ENCODE data around the gene PPP1R27.
A peak's percentile ranks its signal among the peaks of the same experiment; 100 is the strongest.

Gene PPP1R27

DNA sequence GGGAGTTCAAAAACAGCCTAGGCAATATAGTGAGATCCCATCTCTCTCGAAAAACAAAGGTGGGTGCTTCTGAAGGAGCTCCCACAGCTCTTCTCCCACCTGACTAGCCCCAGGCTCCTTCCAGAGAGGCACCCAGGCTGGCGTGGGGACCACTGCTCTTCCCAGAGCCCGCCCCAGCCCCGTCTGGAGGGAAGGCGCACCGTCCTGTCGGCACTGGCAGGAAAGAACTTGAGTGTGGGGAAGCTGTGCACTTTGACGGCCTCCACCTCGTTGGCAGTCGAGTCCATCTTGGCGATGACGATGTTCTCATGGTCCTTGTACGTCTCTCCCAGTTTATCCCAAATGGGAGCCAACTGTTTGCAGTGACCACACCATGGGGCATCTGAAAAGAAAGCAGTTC is 10.5 kb upstream of the PPP1R27 start:
- H3K4me2 ChIP-seq: no peak overlapping the region
- H3K9ac ChIP-seq: 0 out of 22 replicates have a peak overlapping the region, but pooled peaks of 1 of the 11 experiments have one; percentile 23
- no peak for TF ChIP-seq Cebpa-rat (IDR thresholded peaks at IDR 0.05)
- peaks cover 7 to 49% (median 26%) of the 10 kb centered on the region in 10 experiments; a peak in 17 of 20 replicates for H3K4me1 ChIP-seq
- H3K9me3 ChIP-seq (replicated peaks in 1 of 11): no peaks in the 10 kb centered on the region
- H3K27me3 ChIP-seq: no peaks in the 10 kb centered on the region
- H3K27ac ChIP-seq: no peak overlapping the region
- H4K20me1 ChIP-seq: peaks cover 9 to 98% (median 37%) of the 10 kb centered on the region in 11 experiments; a peak in 17 of 22 replicates
- peaks cover 79 to 91% (median 83%) of the 10 kb centered on the region in 11 experiments for H3K36me3 ChIP-seq
- no peak overlapping the region for H3K4me3 ChIP-seq

DNA sequence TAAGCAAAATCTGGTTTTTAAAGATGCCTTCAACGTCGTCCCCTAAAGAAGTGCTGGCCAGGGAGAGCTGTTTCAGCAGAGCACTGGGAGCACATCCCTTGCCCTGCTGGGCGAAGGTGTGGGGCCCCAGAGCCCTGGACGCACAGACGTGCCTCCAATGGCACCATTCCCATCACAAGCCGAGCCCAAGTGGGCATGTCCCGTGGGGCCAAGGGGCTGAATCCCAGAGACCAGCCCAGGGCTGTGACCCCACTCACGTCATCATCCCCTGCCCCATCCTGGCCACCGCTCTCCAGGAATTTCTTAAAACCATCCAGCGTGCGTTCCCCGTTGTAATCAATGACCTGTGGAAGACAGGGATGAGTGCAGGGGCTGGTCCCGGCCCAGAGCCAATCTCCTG is 10.0 kb upstream of the PPP1R27 start:
- Histone ChIP-seq H3K36me3 (peaks cover 74 to 87% (median 78%) of the 10 kb centered on the region in 11 experiments), H3K27me3 (no peaks in the 10 kb centered on the region), H4K20me1 (peaks cover 4 to 94% (median 37%) of the 10 kb centered on the region in 11 experiments; a peak in 17 of 22 replicates), H3K9me3 (replicated peaks in 1 of 11) (no peaks in the 10 kb centered on the region), H3K9ac (0 out of 22 replicates have a peak overlapping the region, but pooled peaks of 2 of the 11 experiments have one; percentile 23 to 29), H3K4me2 (no peak overlapping the region), H3K27ac (peak overlapping the region in 1 of 11 experiments; percentile 8; a peak in 1 of 22 replicates), H3K4me1 (peaks cover 7 to 53% (median 30%) of the 10 kb centered on the region in 10 experiments; a peak in 17 of 20 replicates), H3K4me3 (no peak overlapping the region)
- no peak for TF ChIP-seq Cebpa-rat (IDR thresholded peaks at IDR 0.05)

DNA sequence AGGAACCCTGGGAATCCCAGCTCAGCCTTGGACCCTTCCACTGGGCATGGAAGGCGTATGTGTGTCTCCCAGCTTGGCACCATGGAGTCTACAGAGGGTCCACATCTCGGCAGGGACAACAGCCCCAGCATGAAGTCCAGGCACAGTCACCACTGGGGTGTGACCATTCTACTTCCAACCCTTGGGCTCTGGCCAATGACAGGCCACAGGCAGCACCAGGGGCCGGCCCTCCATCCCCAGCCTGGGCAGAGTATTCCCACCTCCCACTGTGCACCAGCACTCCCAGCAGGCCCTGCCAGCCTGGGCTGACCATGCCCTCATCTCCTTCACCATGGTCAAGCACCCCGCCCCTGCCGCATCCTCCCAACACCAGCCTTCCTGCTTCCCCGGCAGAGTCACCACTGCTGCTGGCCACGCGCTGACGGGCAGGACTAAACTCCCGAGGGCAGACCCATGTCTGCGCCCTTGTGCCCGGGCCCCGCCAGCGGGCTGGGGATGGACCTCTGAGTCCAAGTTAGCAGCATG is 9.5 kb upstream of the PPP1R27 start:
- peaks cover 9 to 58% (median 35%) of the 10 kb centered on the region in 10 experiments; a peak in 18 of 20 replicates for H3K4me1 ChIP-seq
- 0 out of 22 replicates have a peak overlapping the region, but pooled peaks of 4 of the 11 experiments have one; percentile 9 to 29 (median 26) for H3K9ac ChIP-seq
- H3K36me3 ChIP-seq: peaks cover 69 to 82% (median 73%) of the 10 kb centered on the region in 11 experiments
- 0 out of 22 replicates have a peak overlapping the region, but pooled peaks of 1 of the 11 experiments have one; percentile 3 for H3K4me2 ChIP-seq
- peak overlapping the region in 2 of 11 experiments; percentile 29 to 48; a peak in 2 of 22 replicates for H3K27ac ChIP-seq
- no peaks in the 10 kb centered on the region for H3K9me3 ChIP-seq (replicated peaks in 1 of 11)
- no peak overlapping the region for H3K4me3 ChIP-seq
- H4K20me1 ChIP-seq: peaks cover 4 to 89% (median 36%) of the 10 kb centered on the region in 11 experiments; a peak in 17 of 22 replicates
- no peak for TF ChIP-seq Cebpa-rat (IDR thresholded peaks at IDR 0.05)
- H3K27me3 ChIP-seq: no peaks in the 10 kb centered on the region

DNA sequence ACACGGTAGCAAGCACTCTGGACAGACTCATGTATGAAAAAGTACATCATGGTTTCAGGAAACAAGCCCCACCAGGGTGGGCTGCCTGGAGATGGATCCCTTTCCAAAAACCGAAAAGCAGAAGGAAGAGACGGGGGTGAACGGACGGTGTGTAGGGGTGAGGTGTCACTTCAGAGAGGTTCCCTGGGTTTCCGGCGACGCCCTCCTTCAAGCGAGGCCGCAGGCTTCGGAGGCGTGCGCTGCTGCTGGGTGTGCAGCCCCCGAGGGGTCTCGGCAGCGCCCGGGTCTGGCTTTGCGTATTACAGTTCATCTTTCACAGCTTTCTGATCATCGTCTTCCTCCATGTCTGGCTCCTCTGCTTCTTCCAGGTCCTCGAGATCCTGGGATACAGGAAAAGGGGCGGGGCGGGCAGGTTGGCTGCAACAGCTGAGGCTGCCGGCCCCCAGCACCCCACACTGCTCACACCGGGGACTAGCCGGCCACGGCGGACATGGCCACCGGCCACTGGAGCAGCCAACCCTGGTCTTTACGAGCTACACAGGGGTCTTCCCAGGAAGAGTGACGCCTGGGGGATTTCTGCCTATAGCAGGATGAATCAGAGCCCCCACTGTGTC is 9.0 kb upstream of the PPP1R27 start:
- Histone ChIP-seq H3K4me3 (no peak overlapping the region), H3K27me3 (no peaks in the 10 kb centered on the region), H3K9ac (peak overlapping the region in 5 of 11 experiments; percentile 10 to 37 (median 28); a peak in 2 of 22 replicates), H3K36me3 (peaks cover 64 to 76% (median 67%) of the 10 kb centered on the region in 11 experiments), H4K20me1 (peaks cover 4 to 83% (median 36%) of the 10 kb centered on the region in 11 experiments; a peak in 16 of 22 replicates), H3K27ac (peak overlapping the region in 2 of 11 experiments; percentile 40 to 48; a peak in 2 of 22 replicates), H3K9me3 (replicated peaks in 1 of 11) (no peaks in the 10 kb centered on the region), H3K4me1 (peaks cover 14 to 64% (median 41%) of the 10 kb centered on the region in 10 experiments), H3K4me2 (0 out of 22 replicates have a peak overlapping the region, but pooled peaks of 1 of the 11 experiments have one; percentile 91)
- no peak for TF ChIP-seq Cebpa-rat (IDR thresholded peaks at IDR 0.05)

DNA sequence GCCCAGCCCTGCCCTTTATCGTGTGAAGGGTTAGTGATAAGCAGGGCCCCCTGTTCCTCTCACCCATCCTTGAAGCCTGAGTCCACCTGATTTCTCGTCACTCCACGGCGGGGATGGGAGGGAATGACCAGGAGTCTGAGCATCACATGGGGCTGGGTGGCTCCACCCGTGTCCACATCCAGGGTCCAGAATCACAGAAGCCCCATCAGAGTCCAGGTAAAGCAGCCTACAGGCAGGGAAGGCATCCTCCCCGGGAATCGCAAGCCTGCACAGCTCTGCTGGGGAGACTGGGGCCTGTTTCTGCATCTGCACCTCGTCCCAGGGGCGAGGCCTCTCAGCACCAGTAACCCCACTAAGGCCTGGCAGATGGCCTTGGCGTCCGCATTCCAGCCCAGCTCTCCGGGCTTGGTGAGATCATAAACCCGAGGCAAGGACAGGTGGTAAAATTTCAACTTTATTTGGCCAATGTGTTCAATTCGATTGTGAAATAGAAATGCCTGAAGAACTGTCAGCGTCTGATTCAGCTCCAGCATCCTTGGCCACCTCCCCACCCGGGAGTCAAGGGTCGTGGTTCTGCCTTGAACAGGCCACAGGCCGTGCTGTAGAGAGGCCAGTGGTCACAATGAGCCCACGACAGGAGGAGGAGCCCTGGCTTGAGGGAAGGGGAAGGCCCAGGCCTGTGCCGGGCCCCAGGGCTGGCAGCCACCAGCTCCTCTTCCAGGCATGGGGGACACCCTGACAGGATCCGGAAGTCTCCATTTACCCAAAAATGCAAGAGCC is 8.1 kb upstream of the PPP1R27 start:
- Histone ChIP-seq H3K4me2 (peak overlapping the region in 3 of 11 experiments; percentile 54 to 91 (median 81); a peak in 4 of 22 replicates), H3K9ac (peak overlapping the region in 7 of 11 experiments; percentile 10 to 63 (median 29); a peak in 9 of 22 replicates), H3K27me3 (no peaks in the 10 kb centered on the region), H3K4me3 (no peak overlapping the region), H3K4me1 (peaks cover 22 to 73% (median 50%) of the 10 kb centered on the region in 10 experiments), H3K36me3 (peaks cover 56 to 67% (median 58%) of the 10 kb centered on the region in 11 experiments), H4K20me1 (peaks cover 4 to 74% (median 36%) of the 10 kb centered on the region in 11 experiments; a peak in 16 of 22 replicates), H3K27ac (peak overlapping the region in 6 of 11 experiments; percentile 15 to 98 (median 96); a peak in 10 of 22 replicates), H3K9me3 (replicated peaks in 1 of 11) (no peaks in the 10 kb centered on the region)
- no peak for TF ChIP-seq Cebpa-rat (IDR thresholded peaks at IDR 0.05)

DNA sequence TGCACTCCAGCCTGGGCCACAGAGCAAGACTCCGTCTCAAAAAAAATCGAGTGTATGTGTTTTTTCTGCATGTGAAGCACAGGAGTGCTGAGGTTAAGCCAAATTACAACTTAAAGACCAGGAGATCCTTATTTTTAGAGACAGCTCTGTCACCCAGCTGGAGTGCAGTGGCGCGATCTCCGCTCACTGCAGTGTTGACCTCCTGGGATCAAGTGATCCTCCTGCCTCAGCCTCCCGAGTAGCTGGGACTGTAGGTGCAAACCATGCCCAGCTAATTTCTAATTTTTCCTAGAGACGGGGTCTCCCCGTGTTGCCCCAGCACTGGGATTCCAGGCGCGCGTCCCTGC is 7.5 kb upstream of the PPP1R27 start:
- Histone ChIP-seq H3K9me3 (replicated peaks in 1 of 11) (no peaks in the 10 kb centered on the region), H3K4me2 (peak overlapping the region in 8 of 11 experiments; percentile 54 to 91 (median 77); a peak in 13 of 22 replicates), H3K4me3 (no peak overlapping the region), H3K9ac (peak overlapping the region in 7 of 11 experiments; percentile 26 to 72 (median 63); a peak in 7 of 22 replicates), H4K20me1 (peaks cover 3 to 68% (median 36%) of the 10 kb centered on the region in 11 experiments; a peak in 16 of 22 replicates), H3K36me3 (peaks cover 51 to 61% (median 53%) of the 10 kb centered on the region in 11 experiments), H3K27ac (peak overlapping the region in 5 of 11 experiments; percentile 90 to 98 (median 96); a peak in 9 of 22 replicates), H3K4me1 (peaks cover 28 to 79% (median 56%) of the 10 kb centered on the region in 10 experiments), H3K27me3 (no peaks in the 10 kb centered on the region)
- no peak for TF ChIP-seq Cebpa-rat (IDR thresholded peaks at IDR 0.05)

DNA sequence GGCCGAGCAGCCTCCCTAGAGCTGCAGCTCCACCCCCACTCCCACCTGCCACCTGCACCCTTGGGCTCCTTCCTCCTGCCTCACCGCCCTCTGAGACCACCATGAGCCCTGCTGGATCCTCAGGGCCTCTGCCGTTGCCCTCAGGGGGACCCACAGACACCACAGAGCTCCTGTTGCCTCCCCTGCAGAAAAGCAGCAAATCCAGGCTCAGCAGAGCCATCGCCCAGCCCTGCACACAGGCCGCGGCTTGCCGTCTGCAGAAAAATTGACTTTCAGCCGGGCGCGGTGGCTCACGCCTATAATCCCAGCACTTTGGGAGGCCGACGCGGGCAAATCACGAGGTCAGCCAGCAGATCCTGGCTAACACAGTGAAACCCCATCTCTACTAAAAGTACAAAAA is 7.0 kb upstream of the PPP1R27 start:
- TF ChIP-seq Cebpa-rat (IDR thresholded peaks at IDR 0.05): no peak
- H4K20me1 ChIP-seq: peaks cover 0 to 64% (median 36%) of the 10 kb centered on the region in 11 experiments; a peak in 16 of 22 replicates
- peaks cover 31 to 83% (median 60%) of the 10 kb centered on the region in 10 experiments for H3K4me1 ChIP-seq
- no peak overlapping the region for H3K4me3 ChIP-seq
- no peaks in the 10 kb centered on the region for H3K27me3 ChIP-seq
- no peaks in the 10 kb centered on the region for H3K9me3 ChIP-seq (replicated peaks in 1 of 11)
- peak overlapping the region in 10 of 11 experiments; percentile 29 to 72 (median 62); a peak in 16 of 22 replicates for H3K9ac ChIP-seq
- H3K27ac ChIP-seq: peak overlapping the region in 9 of 11 experiments; percentile 34 to 98 (median 90); a peak in 17 of 22 replicates
- H3K36me3 ChIP-seq: peaks cover 46 to 57% (median 48%) of the 10 kb centered on the region in 11 experiments
- peak overlapping the region in 10 of 11 experiments; percentile 0 to 91 (median 76); a peak in 18 of 22 replicates for H3K4me2 ChIP-seq
